GM18508 (cell line): ENCODE measurements around the gene PTCRA.

Experiments
- ATAC-seq: cut with Tn5 transposase; IDR thresholded peaks from one replicate; pipeline ENCODE4 v1.9.1; 2021; ENCODE audit warnings: moderate number of reproducible peaks; ENCODE audit not compliant: insufficient read depth, unreplicated experiment

PTCRA gene

GRCh38 chr6:42968783-42969182 is 52.9 kb downstream of the PTCRA start:
- ATAC-seq = no peak

- ATAC-seq = no peak
Measured at GRCh38 chr6:42969431-42969830, 53.6 kb downstream of the PTCRA start.

- no peak for ATAC-seq
Measured at GRCh38 chr6:42969934-42970333, 54.1 kb downstream of the PTCRA start.

DNA sequence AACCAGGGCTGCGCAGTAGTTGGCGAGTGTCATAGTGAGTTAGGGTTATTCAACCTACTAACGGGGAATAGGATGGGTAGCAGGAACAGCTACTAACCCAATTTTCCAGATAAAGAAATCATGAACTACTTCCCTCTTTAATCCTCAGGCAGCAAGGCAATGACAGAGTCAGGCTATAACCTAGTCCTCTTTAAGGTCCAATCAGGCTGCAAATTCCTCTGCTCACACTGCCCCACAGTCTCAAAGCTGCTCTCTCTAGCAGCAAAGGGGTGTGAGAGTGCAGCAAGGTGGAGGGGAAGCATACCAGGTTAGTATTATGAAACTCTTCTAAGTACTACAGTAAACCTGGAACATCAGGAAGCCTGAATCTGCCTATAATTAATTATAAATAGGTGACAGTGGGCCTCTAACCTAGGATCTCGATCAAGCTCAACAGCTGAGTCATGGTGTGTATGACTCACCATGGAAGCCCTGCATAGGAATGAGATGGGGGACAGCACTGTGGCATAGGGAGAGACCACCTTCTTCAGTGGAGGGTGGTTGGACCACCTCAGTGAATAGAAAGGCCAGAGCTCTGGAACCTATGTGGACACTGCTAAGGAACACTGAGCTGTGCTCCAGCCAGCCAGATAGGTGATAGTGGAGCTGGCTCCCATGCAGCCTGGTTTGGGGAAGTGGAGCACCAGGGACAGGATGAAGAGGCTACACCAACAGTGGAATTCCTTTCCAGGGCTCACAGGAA is 55.2 kb downstream of the PTCRA start:
- ATAC-seq = no peak

DNA sequence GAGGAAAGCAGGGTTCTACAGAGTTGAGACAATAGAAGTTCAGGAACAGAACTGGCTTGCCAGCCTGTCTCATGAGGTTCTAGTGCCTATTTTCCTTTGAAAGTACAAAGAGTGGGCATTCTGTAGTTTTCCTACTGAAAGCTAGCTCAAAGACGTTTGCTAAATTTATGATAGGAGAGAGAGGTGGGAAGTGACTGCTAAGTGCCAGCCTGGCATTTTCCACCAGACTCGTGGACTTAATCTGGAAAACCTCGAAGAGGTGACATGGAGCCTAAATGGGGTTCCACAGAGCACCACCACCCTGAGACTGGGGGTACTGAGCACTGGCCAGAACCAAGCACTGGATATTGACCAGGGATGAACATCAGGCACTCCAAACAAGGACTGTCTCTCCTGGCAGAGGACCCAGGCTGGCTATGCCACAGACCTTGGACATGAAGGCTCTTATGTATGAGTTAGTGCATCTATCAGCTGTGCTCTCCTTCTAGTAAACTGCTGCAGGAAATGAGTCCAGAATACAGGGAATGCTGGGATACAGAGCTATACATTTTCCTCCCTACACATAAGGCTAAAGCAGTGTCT is 56.0 kb downstream of the PTCRA start:
- no peak for ATAC-seq

- no peak for ATAC-seq
Measured at GRCh38 chr6:42973926-42974325, 58.1 kb downstream of the PTCRA start.

DNA sequence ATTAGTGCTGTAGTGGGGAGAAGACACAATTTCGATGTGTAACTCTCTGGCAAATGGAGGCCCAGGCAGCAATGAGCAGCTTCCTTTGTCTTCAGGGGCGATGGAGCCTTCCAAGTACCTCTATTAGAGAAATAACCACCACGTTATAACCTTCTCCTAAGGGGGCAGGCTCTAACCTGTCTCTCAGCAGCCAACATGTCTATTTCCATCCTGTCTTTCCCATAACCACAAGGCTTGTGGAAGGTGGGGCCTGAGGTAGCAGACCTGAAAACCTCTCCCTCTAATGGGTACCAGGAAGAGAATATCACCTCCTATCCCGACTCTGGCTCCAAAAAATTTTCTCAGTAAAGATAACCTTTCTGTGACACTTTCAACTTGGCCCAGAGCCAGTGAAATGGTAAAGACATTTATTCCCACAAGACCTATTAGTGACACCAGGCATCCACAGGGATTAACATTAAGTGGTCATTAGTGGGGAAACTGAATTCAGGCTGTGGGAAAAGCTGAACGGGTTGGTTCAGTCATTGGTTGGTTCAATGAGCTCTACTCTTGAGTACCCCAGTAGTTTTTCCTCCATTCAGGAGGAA is 59.2 kb downstream of the PTCRA start:
- no peak for ATAC-seq
